Heart right ventricle (tissue), 16 donors: ENCODE measurements around the gene KPRP. TPM values are rescaled to one million over a fixed set of nuclear protein-coding genes. Genes with fewer than 3 reads are reported as not detected.

Source experiments
- ATAC-seq, 8 donors: fragments of 200-7000 bp; cut with Tn5 transposase; one replicate each; pipeline ENCODE4 v1.9.1; 2020; ENCODE audit warnings: mild to moderate bottlenecking in 8 of 8, moderate library complexity in 8 of 8, moderate number of reproducible peaks in 1 of 8
- DNase-seq, 2 donors: peaks; one replicate each; pipeline ENCODE4 v3.0.0-alpha.2; 2020
- H3K27ac ChIP-seq, 10 donors: fragments of 200-600 bp; sonication (generic) in 2 of 10; one replicate each; pipeline versions ENCODE4 v1.5.0 to v1.8.0; 2020 to 2022; ENCODE audit warnings: mild to moderate bottlenecking in 3 of 10
- H3K27me3 ChIP-seq, 7 donors: fragments of 200-600 bp; one replicate each; pipeline ENCODE4 v1.8.0; 2021 to 2022; ENCODE audit warnings: mild to moderate bottlenecking in 2 of 7
- H3K36me3 ChIP-seq, 9 donors: fragments of 200-600 bp; sonication (generic) in 1 of 9; one replicate each; pipeline versions ENCODE4 v1.5.0 to v1.8.0; 2020 to 2022; ENCODE audit warnings: mild to moderate bottlenecking in 2 of 9
- H3K4me1 ChIP-seq, 9 donors: fragments of 200-600 bp; sonication (generic) in 1 of 9; one replicate each; pipeline versions ENCODE4 v1.5.0 to v1.8.0; 2020 to 2022; ENCODE audit warnings: mild to moderate bottlenecking in 4 of 9
- H3K4me3 ChIP-seq, 10 donors: fragments of 200-600 bp; sonication (generic) in 2 of 10; one replicate each; pipeline versions ENCODE4 v1.5.0 to v1.8.0; 2020 to 2022; ENCODE audit warnings: mild to moderate bottlenecking in 7 of 10, moderate library complexity in 2 of 10
- H3K9me3 ChIP-seq, 11 donors: fragments of 200-600 bp in 10 of 11; sonication (generic) in 2 of 11; one replicate each; pipeline versions ENCODE4 v1.5.0 to v1.8.0; 2013 to 2022; ENCODE audit warnings: mild to moderate bottlenecking in 2 of 11, control low read depth in 1 of 11, moderate library complexity in 1 of 11
- WGBS, 2 donors: extraction: QIAGEN DNeasy Blood & Tissue Kit; methylation state at CpG; one replicate each; pipeline ENCODE4 v1.1.7; 2013; ENCODE audit warnings: inconsistent platforms in 1 of 2; 5-methylcytosine and 5-hydroxymethylcytosine counted together
- intact Hi-C, 10 donors: fragments of 100-400 bp; cut with DNase I; formaldehyde crosslinking; loops; one replicate each; pipeline versions ENCODE4 v1.11.1 to v1.14.2; 2022
- polyA plus RNA-seq, 2 donors: library from polyadenylated mRNA; stranded (reverse); fragments of 200-250 nt; gene quantifications; one replicate each; pipeline ENCODE4 v1.2.3, GENCODE V29; 2013
- total RNA-seq, 10 donors: library from RNA; stranded (reverse); fragmentation: NEBNext Ultra II Directional in 3 of 10; extraction: Animal tissue kit (Norgen Biotek cat#: 25700) in 3 of 10; gene quantifications; one replicate each; pipeline versions ENCODE4 v1.2.1 to v1.2.4, GENCODE V29; 2021 to 2023
- TF ChIP-seq, protein P1 (sequence below), 9 donors: fragments of 200-600 bp; sonication (generic) in 2 of 9; IDR thresholded peaks; one replicate each; pipeline versions ENCODE4 v1.5.0 to v1.8.0; 2021 to 2022; ENCODE audit warnings: antibody characterized with exemption in 9 of 9, mild to moderate bottlenecking in 5 of 9, moderate library complexity in 1 of 9
- donor health status: Arrhythmogenic right ventricular cardiomyopathy.
- donor health status: ischemic (EF 13 %, LVEDD 7.1; RV severe dilation, severe dysfunction).
- donor health status: healthy with polysubstance abuse.
- donor health status: DM: no; HTN: yes; CAD: no.
- donor health status: DM: no; HTN: no; CAD: no.
- donor health status: ischemic (EF 25% LVEDD 6.9; RV normal size, moderate dysfunction).
- donor health status: ischemic (EF 25% LVEDD 5.7; RV mildly dilated, moderate dysfunction).
- donor health status: healthy.
- donor health status: DM: yes; HTN: yes; CAD: no.
- donor health status: Ischemic cardiomyopathy.
- donor health status: ischemic (EF 35%, LVEDD 5.7; RV mildly dilated, moderate dysfunction).
- donor health status: nonischemic (EF 11% LVEDD 7.7; RV severe dilation, severe dysfunction).
- donor health status: DM: yes; HTN: yes; CAD: no.
- donor health status: PGD.
- donor health status: ischemic (EF 29% LVEDD 5.4; RV normal size, mild dysfunction).
- donor health status: nonischemic (EF 23%, LVEDD 6.1; RV moderate dilation, normal function).

The KPRP gene
- total and polyA plus RNA-seq, 12 donors, result not detected

DNA sequence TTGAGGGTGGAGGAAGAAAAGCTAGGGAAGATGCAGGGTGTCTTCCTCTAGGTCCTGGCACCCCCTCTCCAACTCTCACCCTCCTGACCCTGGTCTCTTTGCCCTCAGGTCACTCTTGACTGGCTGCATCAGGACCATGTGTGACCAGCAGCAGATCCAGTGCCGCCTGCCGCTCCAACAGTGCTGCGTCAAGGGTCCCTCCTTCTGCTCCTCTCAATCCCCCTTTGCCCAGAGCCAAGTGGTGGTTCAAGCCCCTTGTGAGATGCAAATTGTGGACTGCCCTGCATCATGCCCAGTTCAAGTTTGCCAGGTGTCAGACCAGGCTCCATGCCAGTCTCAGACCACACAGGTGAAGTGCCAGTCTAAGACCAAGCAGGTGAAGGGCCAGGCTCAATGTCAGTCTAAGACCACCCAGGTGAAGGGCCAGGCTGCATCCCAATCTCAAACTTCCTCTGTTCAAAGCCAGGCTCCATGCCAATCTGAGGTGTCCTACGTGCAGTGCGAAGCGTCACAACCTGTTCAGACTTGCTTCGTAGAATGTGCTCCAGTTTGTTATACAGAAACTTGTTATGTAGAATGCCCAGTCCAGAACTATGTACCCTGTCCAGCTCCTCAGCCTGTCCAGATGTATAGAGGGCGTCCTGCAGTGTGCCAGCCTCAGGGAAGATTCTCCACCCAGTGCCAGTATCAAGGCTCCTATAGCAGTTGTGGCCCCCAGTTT, 1.8 kb downstream of the KPRP start:
- H3K4me1 ChIP-seq, result no peaks in the 10 kb centered on the region
- intact Hi-C loops, result no loop called here
- no peak for DNase-seq

DNA sequence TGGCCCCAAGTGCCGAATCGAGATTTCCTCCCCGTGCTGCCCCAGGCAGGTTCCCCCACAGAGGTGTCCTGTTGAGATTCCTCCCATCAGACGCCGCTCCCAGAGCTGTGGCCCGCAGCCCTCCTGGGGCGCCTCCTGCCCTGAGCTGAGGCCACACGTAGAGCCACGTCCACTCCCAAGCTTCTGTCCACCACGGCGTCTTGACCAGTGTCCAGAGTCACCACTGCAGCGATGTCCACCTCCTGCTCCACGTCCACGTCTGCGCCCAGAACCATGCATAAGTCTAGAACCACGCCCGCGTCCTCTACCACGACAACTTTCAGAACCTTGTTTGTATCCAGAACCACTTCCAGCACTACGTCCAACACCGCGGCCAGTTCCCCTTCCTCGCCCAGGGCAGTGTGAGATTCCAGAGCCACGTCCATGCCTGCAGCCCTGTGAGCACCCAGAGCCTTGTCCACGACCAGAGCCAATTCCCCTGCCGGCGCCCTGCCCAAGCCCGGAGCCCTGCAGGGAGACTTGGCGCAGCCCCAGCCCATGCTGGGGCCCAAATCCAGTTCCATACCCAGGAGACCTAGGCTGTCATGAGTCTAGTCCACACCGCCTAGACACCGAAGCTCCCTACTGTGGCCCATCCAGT, 2.8 kb downstream of the KPRP start:
- Histone ChIP-seq H3K4me3 (no peak overlapping the region), H3K27me3 (peaks cover 0 to 11% (median 0%) of the 10 kb centered on the region in 7 donors), H3K9me3 (no peaks in the 10 kb centered on the region), H3K4me1 (no peaks in the 10 kb centered on the region), H3K36me3 (no peaks in the 10 kb centered on the region), H3K27ac (no peak overlapping the region)
- 90 to 91% methylated on average over 31 of the region's 31 CpGs for WGBS, 2 donors
- TF ChIP-seq, protein P1, sequence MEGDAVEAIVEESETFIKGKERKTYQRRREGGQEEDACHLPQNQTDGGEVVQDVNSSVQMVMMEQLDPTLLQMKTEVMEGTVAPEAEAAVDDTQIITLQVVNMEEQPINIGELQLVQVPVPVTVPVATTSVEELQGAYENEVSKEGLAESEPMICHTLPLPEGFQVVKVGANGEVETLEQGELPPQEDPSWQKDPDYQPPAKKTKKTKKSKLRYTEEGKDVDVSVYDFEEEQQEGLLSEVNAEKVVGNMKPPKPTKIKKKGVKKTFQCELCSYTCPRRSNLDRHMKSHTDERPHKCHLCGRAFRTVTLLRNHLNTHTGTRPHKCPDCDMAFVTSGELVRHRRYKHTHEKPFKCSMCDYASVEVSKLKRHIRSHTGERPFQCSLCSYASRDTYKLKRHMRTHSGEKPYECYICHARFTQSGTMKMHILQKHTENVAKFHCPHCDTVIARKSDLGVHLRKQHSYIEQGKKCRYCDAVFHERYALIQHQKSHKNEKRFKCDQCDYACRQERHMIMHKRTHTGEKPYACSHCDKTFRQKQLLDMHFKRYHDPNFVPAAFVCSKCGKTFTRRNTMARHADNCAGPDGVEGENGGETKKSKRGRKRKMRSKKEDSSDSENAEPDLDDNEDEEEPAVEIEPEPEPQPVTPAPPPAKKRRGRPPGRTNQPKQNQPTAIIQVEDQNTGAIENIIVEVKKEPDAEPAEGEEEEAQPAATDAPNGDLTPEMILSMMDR (IDR thresholded peaks at IDR 0.05), result no peak
- DNase-seq (no peak), ATAC-seq (peak in 1 of 8 donors; percentile 41)
- intact Hi-C loops, result no loop called here

More for the DNA sequence above, 1.8 kb downstream of the KPRP start:
- H3K9me3 ChIP-seq, result no peaks in the 10 kb centered on the region
- H3K27me3 ChIP-seq, result peaks cover 0 to 14% (median 3%) of the 10 kb centered on the region in 7 donors
- no peak overlapping the region for H3K27ac ChIP-seq
- H3K4me3 ChIP-seq, result no peak overlapping the region
- WGBS, 2 donors, result 82 to 83% methylated on average over 8 of the region's 8 CpGs
- ATAC-seq, result no peak
- TF ChIP-seq, protein P1 (IDR thresholded peaks at IDR 0.05), result no peak
- H3K36me3 ChIP-seq, result no peaks in the 10 kb centered on the region

- intact Hi-C loops, result no loop called here
These were observed 3.9 kb downstream of the KPRP start for GRCh38 chr1:152761609-152762213.

More at GRCh38 chr1:152761609-152762213, 3.9 kb downstream of the KPRP start:
- Histone ChIP-seq H3K4me1 (no peaks in the 10 kb centered on the region), H3K27me3 (peaks cover 0 to 16% (median 0%) of the 10 kb centered on the region in 7 donors), H3K36me3 (no peaks in the 10 kb centered on the region), H3K4me3 (no peak overlapping the region), H3K9me3 (no peaks in the 10 kb centered on the region), H3K27ac (no peak overlapping the region)
- 78 to 83% methylated on average over 3 of the region's 3 CpGs for WGBS, 2 donors
- DNase-seq (no peak), ATAC-seq (no peak)
- TF ChIP-seq, protein P1 (IDR thresholded peaks at IDR 0.05), result no peak
